Measurements from ENCODE around the gene DNAH1.

DNA sequence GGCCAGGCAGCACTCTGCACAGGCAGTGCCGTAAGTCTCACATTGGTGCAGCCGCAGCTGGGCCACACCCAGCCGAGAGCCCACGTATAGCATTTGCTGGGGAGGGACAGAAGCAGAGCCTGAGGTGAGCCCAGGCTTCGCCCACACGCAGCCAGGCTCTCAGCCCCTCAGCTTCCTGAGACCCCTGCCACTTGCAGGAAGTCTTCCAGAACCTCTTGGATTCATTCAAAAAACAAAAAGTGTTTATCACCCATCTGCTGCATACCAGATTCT lies 121.9 kb downstream of the DNAH1 start:
- TF ChIP-seq, protein P1, sequence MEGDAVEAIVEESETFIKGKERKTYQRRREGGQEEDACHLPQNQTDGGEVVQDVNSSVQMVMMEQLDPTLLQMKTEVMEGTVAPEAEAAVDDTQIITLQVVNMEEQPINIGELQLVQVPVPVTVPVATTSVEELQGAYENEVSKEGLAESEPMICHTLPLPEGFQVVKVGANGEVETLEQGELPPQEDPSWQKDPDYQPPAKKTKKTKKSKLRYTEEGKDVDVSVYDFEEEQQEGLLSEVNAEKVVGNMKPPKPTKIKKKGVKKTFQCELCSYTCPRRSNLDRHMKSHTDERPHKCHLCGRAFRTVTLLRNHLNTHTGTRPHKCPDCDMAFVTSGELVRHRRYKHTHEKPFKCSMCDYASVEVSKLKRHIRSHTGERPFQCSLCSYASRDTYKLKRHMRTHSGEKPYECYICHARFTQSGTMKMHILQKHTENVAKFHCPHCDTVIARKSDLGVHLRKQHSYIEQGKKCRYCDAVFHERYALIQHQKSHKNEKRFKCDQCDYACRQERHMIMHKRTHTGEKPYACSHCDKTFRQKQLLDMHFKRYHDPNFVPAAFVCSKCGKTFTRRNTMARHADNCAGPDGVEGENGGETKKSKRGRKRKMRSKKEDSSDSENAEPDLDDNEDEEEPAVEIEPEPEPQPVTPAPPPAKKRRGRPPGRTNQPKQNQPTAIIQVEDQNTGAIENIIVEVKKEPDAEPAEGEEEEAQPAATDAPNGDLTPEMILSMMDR (IDR thresholded peaks at IDR 0.05): no peak
- no peak for TF ChIP-seq POLR2A (IDR thresholded peaks at IDR 0.05)

All from testis (tissue), 2 donors.